NCI-H1417 (cell line): ENCODE data around the gene SOHLH1.

Source experiments
- DNase-seq, 3 experiments: peaks; one replicate each; lab custom pipeline; 2025; lab: John Stamatoyannopoulos, UW

Gene SOHLH1

DNA sequence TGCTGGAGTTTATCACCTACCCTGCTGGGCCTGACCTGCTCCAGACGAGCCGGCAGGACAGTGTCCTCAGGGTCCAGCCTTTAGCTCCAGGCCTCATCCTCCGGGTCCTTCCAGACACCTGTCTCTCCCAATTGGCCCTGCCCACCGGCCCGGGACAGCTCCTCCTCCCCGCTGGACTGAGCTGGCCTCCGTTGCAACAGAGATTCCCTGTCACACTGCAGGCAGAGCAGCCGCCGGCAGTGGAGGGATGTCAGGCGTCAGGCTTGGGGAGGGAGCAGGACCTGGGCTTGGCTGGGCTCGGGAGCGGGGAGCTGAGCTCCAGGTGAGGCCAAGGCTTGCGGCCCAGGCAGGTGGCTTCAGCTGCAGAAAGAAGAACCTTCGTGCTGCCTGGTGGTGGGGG, 4.4 kb upstream of the SOHLH1 start:
- DNase-seq, result no peak

DNA sequence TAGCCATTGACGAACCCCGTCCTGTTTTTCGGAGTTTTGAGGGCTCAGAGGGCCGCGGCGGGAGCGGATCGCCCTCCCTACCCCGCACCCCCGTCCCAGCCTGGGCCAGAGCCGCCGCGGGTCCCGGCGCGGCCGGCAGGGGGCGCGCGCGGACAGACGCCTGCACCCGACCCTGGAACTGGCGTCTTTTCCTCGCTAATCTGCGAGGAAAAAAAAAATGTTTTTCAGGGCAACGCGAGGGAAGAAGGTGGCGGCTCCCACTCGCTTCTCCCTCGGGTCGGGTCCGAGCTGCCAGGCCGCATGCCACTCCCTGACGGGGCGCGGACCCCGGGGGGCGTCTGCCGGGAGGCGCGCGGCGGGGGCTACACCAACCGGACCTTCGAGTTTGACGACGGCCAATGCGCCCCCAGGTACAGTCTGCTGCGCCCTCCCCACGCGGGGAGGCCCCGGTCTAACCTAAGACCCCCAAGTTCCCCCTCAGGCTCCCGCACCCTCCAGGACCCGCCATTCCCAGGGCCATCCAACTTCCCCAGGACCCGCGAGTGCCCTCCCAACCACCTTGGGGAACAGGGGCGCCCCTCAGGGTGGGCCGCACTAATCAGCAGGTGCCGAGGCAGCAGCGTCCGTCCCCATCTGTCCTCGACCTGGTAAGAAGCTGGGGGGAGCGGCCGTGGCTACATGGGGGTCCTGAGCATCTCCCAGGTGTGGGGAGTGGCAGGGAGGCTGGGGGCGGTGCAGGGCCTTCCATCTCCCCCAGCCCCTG, 2.9 kb upstream of the SOHLH1 start, which contains the start of gene KCNT1:
Gene KCNT1 (plus strand): TSS at position 227 of the 763 bp plus-strand sequence. CDS start 74 bp downstream, at position 301.
- DNase-seq, result peak; percentile 8 to 74 (median 62)

DNA sequence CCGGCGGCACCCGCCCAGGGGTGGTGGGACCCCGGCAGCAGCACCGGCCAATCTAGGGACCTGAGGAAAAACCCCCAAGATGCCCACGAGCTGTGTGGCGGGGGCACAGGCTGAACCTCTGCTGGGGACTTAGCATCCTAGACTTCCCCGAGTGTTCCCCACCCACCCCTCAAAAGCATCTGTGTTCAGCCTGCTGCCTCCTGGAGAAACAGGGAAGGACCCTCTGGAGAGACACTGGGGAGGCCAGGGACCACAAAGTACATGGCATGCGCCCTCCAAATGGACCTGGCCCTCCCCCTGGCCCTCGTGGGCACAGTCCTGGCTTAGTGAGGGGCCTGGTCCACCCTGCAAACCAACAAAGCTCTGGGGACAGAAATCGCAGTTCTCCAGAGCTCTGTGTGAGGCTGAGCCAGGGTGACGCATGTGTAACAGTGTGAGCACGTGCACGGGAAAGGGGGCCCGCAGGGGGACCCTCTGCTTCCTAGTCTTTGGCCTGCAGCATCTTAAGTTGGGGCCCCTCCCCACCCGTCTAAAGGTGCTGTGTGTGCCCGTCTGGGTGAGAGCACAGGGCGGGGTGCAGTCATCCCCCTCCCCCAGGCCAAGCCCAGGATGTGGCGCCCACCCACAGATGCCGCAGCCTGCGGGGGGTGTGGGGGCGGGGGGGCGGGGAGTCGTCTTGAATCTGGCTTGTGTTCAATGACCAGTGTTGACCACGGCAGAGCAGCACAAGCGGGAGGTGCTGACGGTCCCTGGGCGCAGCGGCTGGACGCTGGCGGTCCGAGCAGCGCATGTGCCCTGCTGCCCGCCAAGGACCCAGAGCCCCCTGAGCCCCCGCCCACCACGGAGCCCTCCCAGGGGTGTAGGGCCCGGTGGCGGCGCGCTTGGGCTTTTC, 2.0 kb upstream of the SOHLH1 start:
- DNase-seq, result peak in 2 of 3 experiments; percentile 18 to 21

DNA sequence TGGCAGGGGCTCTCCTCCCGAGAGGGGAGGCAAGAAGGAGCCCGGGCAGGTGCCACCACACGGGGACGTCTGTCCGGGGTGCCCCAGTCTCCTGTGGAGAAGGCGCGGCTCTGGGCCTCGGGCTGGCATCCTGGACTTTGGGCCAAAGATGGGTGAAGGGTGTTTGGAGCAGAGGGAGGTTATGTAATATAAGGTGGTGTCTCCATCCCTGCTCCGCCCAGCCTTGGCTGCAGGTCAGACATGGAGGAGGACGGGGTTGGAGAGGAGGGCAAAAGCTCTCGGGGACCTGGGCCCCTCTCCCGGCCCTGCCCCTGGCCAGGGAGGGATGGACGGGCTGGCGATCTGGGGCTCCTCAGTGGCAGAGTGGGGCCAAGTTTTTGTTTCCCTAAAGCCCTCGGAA, 1.2 kb upstream of the SOHLH1 start:
- DNase-seq, result no peak

DNA sequence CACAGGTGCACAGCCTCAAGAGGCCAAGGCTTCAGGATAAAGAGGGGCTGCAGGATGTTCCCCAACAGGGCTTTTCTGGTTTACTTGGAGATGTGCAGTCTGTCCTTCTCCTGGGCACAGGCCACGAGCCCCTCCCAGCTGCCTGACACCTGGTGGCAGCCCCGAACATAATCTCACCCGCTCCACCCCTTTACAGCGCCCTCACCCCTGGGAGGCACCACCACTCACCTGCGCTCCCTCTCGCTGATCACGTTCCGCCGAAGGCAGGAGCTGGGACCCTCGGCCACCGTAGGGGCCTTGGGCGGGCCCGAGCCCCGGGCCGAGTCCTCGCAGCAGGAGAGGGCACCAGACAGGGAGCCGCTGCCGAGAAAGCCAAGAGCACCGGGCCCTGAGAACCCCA, 514 bp downstream of the SOHLH1 start:
- peak in 1 of 3 experiments; percentile 20 for DNase-seq

DNA sequence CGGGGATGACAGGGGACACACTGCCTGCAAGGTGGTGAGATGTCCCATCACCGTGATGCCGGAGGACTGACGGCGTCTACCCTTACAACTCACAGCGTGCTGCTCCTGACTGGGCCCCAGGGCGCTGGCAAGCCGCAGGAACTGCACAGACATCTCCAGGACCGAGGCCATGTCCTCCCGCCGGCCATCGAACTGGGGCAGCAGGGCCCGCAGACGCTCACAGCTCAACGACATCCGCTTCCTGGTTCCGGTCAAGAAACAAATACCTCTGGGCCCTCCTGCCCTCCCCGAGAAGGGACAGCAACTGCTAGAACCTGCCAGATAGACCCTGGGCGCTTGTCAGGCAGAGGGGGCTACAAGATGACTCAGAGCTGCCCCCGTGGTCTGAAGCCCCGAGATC, 1.0 kb downstream of the SOHLH1 start:
- no peak for DNase-seq

DNA sequence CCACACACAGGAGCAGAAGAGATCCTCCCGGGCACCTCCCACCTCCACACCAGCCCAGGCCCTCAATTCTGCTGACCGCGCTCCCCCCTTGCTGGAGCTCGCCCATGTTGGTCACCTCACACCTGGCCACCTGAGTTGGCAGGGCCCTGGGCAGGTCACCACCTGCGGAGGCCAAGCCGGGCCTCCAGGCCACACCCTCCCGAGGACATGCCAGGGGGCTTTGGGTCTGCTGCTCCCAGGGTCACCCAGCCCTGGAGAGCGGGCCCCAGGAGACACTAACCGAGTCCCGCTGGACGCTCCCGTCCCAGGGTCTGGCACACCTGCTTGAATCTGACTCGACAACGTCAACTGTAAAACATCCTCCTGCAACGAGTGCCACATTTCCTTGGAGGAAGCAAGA, 2.1 kb downstream of the SOHLH1 start:
- no peak for DNase-seq

DNA sequence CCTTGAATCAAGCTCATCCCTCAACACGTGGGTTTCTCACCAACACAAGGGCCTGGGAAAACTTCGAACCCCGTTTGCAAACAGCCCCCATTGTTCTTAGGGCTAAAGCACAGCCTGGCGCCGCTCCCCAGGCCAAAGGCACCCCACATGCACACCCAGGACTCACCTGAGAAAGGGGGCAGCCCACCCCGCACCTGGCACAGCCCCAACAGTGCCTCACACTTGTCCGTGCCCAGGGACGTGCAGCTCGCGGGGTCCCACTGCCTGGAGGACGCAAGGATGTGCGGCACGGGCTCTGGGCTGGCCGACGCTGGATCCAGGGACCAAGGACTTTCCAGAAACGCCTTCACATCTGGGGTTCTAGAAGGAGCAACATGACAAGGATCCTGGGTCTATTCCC, 2.8 kb downstream of the SOHLH1 start:
- no peak for DNase-seq

DNA sequence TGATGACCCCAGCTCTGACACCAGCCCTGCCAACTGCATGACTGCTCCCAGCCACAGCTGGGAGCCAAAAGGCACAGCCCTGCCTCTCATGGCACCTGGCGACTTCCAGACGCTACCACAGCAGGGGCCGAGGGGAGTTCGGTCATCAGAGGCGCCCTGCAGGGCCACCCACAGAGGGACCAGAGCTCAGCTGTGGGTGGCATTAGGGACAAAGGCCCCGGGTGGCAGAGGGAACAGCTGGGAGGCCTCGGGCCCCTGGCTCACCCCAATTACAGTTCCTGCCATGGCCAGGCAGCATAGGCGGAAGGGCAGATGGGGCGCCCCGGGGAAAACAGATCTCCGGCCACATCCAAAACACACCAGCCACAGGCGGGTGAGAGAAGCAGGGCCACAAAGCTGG, 3.6 kb downstream of the SOHLH1 start:
- DNase-seq, result peak in 2 of 3 experiments; percentile 57 to 72

DNA sequence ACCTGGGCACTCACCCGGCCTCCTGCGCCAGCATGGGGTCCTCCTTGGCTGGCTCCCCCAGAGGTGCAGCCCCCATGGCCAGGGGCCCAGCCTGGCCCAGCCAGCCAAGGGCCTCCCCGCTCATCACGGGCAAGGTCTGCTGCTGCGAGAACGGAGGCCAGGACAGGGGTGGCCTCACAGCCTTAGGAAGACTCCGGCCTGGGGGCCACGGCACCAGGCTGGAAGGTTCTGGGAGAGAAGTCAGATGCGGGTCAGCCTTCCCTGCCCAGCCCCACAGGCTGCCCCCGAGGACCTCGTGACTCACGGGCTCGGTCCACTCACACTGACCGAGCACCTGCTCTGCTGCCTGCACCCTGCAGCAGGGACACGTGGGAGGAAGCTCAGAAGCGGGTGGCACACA, 4.2 kb downstream of the SOHLH1 start:
- DNase-seq, result no peak

DNA sequence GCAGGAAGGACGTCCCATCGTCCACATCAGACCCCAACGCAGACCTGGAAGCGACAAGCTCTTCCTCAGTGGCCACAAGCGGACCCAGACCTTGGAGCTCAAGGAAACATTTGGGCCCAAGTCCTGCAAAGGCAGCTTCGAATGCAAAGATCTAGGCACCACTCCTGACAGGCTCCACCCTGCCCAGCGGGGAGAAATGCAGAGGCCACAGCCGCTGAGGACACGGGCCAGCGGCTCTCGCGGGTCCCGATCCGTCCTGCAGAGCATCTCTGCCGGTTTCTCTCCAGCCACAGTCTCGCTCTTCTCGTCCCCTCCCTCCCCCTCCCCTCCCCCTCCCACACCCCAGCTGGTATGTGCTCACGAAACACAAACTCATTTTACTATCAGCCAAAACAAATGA, 4.9 kb downstream of the SOHLH1 start:
- DNase-seq, result no peak

DNA sequence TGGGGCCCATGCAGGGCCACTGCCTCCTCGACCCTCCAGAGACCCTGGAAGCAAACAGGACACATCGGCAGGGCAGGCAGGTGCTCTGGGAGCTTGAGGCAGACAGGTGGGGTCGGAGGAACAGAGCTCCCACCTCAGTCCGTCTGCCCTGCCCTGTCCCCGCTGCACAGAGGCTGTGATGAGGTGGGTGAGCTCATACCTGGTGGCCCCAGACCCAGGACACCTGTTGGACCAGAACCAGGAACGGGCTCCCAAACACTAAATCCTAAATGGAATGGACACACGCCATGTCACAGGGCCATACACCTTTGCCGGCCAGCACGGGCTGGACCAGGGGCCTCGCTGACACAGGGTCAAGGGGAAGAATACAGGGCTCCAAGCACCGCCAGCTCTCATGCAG, 5.5 kb downstream of the SOHLH1 start:
- DNase-seq, result no peak

DNA sequence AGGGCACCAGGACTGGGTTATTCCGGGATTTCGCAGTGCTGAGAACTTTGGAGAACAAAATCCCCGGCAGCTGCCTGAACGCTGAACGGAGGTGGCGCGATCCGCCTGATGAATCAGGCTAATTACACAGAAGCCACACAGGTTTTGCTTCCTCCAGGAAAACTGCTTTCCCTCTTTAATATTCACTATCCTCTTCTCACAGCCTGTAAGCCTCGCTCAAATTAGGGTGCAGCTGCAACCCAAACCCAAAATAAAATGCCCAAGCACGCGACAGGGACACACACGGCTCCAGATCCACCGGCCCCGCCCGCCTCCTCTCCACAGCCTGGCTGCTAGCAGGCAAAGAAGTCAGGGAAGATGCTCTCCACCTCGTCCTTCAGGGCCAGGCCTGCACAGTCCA, 6.0 kb downstream of the SOHLH1 start:
- peak in 2 of 3 experiments; percentile 49 to 51 for DNase-seq

DNA sequence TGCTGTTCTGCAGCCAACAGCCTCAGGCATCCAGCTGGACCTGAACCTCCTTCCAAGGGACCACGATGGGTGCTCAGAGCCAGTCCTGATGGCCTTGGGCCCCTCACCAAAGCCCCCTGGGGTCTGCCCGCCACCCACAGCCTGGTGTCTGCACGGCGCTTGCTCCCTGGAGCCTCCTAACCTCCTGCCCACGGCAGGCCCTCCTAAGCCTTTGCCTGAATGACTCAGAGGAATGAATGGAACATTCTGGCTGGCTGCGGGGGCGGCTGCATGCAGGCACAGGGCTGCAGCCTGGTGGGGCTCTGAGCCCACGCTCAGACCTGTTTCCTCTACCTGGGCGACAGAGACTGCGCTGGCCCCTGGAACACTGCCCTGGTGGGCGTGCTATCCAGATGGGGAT, 6.9 kb downstream of the SOHLH1 start:
- no peak for DNase-seq

DNA sequence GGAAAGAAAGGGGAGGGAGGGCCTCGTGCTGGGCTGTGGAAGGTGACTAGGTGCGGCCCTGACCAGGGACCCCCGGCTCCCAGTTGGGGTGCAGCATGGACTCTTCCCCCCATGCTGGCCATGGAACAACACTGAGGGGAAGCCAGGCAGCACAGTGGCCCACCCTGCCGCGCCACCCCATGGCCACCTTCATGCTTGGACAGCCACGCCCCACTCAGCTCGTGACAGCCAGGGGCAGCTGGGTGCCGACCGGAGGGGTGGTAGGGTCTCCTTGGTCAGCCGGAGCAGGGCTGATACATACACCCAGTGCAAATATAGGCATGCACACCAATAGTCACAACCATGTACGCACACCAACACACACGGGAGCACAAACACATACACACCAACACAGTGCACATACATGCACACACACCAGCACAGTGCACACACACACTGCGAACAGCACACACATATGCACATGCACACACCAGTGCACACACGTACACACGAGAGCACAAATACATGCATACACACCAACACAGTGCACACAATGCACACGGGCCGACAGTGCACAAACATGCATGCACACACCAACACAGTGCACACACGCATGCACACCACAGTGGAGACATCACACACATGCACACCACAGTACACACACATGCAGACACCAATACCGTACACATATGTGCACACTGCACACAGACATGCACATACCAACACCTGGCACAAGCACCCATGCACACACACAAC, 8.3 kb downstream of the SOHLH1 start:
- no peak for DNase-seq

DNA sequence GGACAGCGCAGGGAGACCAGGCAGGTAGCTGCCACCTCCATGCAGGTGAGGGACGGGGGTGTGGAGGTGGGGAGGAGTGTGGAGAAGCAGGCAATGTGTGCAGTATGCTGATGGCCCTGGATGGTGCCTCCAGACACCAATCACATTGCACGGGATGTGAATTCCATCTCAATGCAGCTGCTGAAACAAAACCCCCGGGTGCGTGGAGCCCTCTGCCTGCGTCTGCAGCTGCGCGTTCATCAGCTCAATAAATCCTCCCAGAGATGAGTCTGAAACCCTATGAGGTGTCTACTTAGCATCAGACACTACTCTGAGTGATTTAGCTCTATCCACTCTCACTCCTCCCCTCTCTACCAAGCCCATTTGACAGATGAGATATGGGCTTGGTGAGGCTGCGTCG, 10.3 kb downstream of the SOHLH1 start:
- no peak for DNase-seq

DNA sequence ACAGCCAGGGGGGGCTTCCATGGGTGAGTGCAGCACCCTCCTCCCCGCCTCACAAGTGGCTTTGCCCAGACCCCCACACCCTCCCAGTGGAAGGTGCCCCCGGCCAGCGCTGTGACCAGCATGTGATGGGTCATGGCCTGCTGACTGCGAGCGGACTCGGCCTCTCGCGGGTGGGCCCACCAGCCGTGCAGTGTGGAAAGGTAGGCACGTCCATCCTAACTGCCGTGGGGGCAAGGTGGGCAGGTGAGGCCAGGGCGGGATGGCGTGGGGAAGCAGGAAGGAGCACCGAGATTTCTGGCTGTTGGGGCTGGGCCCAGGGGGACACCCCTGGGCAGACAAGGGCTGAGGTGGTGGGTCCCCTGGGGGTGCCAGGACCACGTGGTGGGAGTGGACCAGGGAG, 12.1 kb downstream of the SOHLH1 start:
- no peak for DNase-seq

DNA sequence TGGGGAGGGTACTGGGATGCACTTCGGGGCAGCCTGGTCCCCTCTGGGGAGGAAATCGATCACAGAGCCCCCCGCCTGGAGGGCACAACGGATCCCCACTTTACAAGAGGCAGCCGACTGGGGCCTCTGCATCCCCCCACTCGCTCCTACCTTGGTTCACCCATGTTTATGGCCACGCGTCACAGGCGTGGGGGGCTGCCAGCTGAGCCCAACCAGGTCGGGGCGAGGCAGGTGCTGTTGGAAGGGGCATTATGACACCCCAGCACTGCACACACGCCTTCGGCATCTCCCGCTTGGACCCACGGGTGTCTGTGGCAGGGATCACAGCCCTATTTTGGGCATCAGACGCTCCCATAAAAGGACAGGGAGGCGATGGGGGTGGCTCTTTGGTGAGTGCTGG, 14.6 kb downstream of the SOHLH1 start:
- DNase-seq, result no peak

DNA sequence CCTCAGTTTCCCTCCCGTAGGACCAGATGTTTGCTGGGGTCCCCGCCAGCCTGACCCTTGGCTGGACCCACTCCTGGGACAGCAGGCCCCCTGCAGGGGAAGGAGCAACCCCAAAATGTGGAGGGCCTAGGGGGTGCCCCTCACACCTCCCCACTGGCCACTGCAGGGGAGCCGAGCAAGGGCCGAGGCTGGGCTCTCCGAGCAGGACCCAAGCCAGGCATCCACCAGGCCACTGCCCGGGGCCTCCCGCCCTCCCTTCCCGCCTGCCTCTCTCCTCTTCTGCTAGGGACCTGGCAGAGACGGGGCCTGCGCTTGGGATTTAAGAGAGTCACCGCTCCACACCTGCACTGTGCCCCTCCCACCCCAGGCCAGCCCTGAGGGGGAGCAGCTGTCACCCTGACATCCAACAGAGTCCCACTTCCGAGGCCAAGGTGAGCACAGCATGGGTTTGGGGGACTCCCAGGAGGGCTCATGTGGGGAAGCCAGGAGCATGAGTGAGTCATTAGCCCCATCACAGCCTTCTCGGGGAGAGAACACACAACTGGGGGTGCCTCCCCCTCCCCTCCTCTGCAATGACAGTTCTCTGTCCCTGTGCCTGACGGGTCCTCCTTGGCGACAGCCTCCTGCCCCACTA, 15.8 kb downstream of the SOHLH1 start:
- peak in 1 of 3 experiments; percentile 7 for DNase-seq

DNA sequence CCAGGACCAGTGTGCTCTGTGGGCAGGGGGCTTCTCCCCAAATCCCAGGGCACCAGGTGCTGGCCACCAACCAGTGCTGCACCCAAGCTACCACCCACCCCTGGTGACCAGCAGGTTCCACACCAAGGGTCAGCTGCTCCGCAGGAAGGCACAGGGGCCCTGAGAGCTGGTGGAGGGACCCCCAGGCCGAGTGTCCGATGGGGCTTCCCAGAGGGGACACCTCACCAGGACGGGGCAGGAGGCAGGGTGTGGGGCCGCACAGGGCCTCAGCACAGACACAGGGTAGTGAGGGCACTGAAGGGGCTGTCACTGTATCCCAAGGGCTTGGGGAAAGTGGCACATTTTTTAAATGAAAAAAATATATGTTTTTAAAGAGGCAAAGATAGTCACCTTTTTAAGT, 18.1 kb downstream of the SOHLH1 start:
- DNase-seq, result no peak

DNA sequence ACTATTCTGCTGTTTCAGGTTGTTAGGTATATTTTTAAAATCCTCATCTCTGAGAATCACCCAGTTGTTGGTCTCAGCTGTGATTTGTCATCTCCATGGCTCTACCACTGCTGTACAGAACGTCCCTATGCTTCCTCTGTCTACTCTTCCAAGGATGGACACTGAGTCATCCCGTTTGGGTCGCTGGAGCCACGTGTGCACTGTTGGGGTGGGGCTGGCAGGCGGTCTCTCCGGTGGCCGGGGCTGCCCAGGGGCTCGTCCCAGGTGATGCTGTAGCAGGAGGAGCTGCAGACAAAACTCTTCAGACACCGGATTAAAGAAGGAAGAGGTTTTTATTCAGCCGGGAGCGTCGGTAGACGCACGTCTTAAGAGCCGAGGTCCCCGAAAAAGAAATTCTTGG, 19.2 kb downstream of the SOHLH1 start:
- no peak for DNase-seq
